Mononuclear cell (primary cell): ENCODE measurements around the gene NTM. TPM values are rescaled to one million over a fixed set of nuclear protein-coding genes. Genes with fewer than 3 reads are reported as not detected.

Experiments used
- H3K27me3 ChIP-seq: 2 replicates; pipeline ENCODE4 v1.6.0; 2011; ENCODE audit warnings: low read length, control low read depth; ENCODE audit not compliant: insufficient read depth
- H3K4me1 ChIP-seq: 2 replicates; pipeline ENCODE4 v1.5.1; 2011; ENCODE audit warnings: mild to moderate bottlenecking, low read length, control low read depth; ENCODE audit not compliant: insufficient read depth
- H3K4me3 ChIP-seq: 2 replicates; pipeline ENCODE4 v1.5.1; 2011; ENCODE audit warnings: mild to moderate bottlenecking, low read length, moderate library complexity
- H3K9me3 ChIP-seq: 2 replicates; pipeline ENCODE4 v1.5.1; 2011; ENCODE audit warnings: low read depth, mild to moderate bottlenecking, control low read depth, low read length
- total RNA-seq: library from RNA; depleted of rRNA; stranded (reverse); fragments of >200 nt; gene quantifications from one replicate; pipeline ENCODE4 v1.2.3, GENCODE V29; 2012

Gene NTM
- total RNA-seq, 1 donor: not detected

GRCh38 chr11:132137289-132137980 is 767.0 kb downstream of the NTM start:
- H3K4me3 ChIP-seq: no peak overlapping the region
- no peaks in the 10 kb centered on the region for H3K4me1 ChIP-seq
- H3K9me3 ChIP-seq: no peaks in the 10 kb centered on the region
- no peaks in the 10 kb centered on the region for H3K27me3 ChIP-seq

- Histone ChIP-seq H3K9me3 (no peaks in the 10 kb centered on the region), H3K4me3 (no peak overlapping the region), H3K4me1 (no peaks in the 10 kb centered on the region), H3K27me3 (no peaks in the 10 kb centered on the region)
These were observed 767.5 kb downstream of the NTM start for GRCh38 chr11:132137981-132138313.

GRCh38 chr11:132139181-132139580 is 768.8 kb downstream of the NTM start:
- H3K9me3 ChIP-seq: no peaks in the 10 kb centered on the region
- no peak overlapping the region for H3K4me3 ChIP-seq
- H3K4me1 ChIP-seq: no peaks in the 10 kb centered on the region
- H3K27me3 ChIP-seq: no peaks in the 10 kb centered on the region

GRCh38 chr11:132140056-132140455 is 769.6 kb downstream of the NTM start:
- H3K4me3 ChIP-seq: no peak overlapping the region
- H3K27me3 ChIP-seq: no peaks in the 10 kb centered on the region
- no peaks in the 10 kb centered on the region for H3K4me1 ChIP-seq
- no peaks in the 10 kb centered on the region for H3K9me3 ChIP-seq

GRCh38 chr11:132142121-132142520 is 771.7 kb downstream of the NTM start:
- H3K9me3 ChIP-seq: no peaks in the 10 kb centered on the region

GRCh38 chr11:132142554-132142953 is 772.1 kb downstream of the NTM start:
- Histone ChIP-seq H3K4me3 (no peak overlapping the region), H3K4me1 (no peaks in the 10 kb centered on the region), H3K9me3 (no peaks in the 10 kb centered on the region), H3K27me3 (no peaks in the 10 kb centered on the region)

More at GRCh38 chr11:132142121-132142520, 771.7 kb downstream of the NTM start:
- H3K27me3 ChIP-seq: no peaks in the 10 kb centered on the region
- H3K4me1 ChIP-seq: no peaks in the 10 kb centered on the region
- no peak overlapping the region for H3K4me3 ChIP-seq

- H3K4me3 ChIP-seq: no peak overlapping the region
- no peaks in the 10 kb centered on the region for H3K4me1 ChIP-seq
- H3K27me3 ChIP-seq: no peaks in the 10 kb centered on the region
- no peaks in the 10 kb centered on the region for H3K9me3 ChIP-seq
These were observed 777.0 kb downstream of the NTM start for GRCh38 chr11:132147464-132147863.

GRCh38 chr11:132154781-132155180 is 784.4 kb downstream of the NTM start:
- H3K4me3 ChIP-seq: no peak overlapping the region
- no peaks in the 10 kb centered on the region for H3K27me3 ChIP-seq
- no peaks in the 10 kb centered on the region for H3K4me1 ChIP-seq
- H3K9me3 ChIP-seq: no peaks in the 10 kb centered on the region

GRCh38 chr11:132158091-132158490 is 787.7 kb downstream of the NTM start:
- no peaks in the 10 kb centered on the region for H3K27me3 ChIP-seq
- no peak overlapping the region for H3K4me3 ChIP-seq
- H3K4me1 ChIP-seq: no peaks in the 10 kb centered on the region

GRCh38 chr11:132158696-132159095 is 788.3 kb downstream of the NTM start:
- Histone ChIP-seq H3K27me3 (no peaks in the 10 kb centered on the region), H3K9me3 (no peaks in the 10 kb centered on the region), H3K4me1 (no peaks in the 10 kb centered on the region), H3K4me3 (no peak overlapping the region)

More at GRCh38 chr11:132158091-132158490, 787.7 kb downstream of the NTM start:
- H3K9me3 ChIP-seq: no peaks in the 10 kb centered on the region

GRCh38 chr11:132161403-132162078 is 791.1 kb downstream of the NTM start:
- H3K9me3 ChIP-seq: no peaks in the 10 kb centered on the region
- no peaks in the 10 kb centered on the region for H3K27me3 ChIP-seq
- no peaks in the 10 kb centered on the region for H3K4me1 ChIP-seq

GRCh38 chr11:132168344-132168981 is 798.0 kb downstream of the NTM start:
- H3K27me3 ChIP-seq: no peaks in the 10 kb centered on the region
- H3K9me3 ChIP-seq: no peaks in the 10 kb centered on the region
- no peaks in the 10 kb centered on the region for H3K4me1 ChIP-seq
- no peak overlapping the region for H3K4me3 ChIP-seq

More at GRCh38 chr11:132161403-132162078, 791.1 kb downstream of the NTM start:
- no peak overlapping the region for H3K4me3 ChIP-seq

GRCh38 chr11:132171031-132171430 is 800.6 kb downstream of the NTM start:
- no peak overlapping the region for H3K4me3 ChIP-seq
- no peaks in the 10 kb centered on the region for H3K9me3 ChIP-seq
- H3K27me3 ChIP-seq: no peaks in the 10 kb centered on the region
- H3K4me1 ChIP-seq: no peaks in the 10 kb centered on the region

GRCh38 chr11:132174362-132175255 is 804.2 kb downstream of the NTM start:
- H3K4me1 ChIP-seq: no peaks in the 10 kb centered on the region
- no peaks in the 10 kb centered on the region for H3K27me3 ChIP-seq
- H3K9me3 ChIP-seq: no peaks in the 10 kb centered on the region
- H3K4me3 ChIP-seq: no peak overlapping the region

GRCh38 chr11:132177106-132177505 is 806.7 kb downstream of the NTM start:
- Histone ChIP-seq H3K27me3 (no peaks in the 10 kb centered on the region), H3K4me1 (no peaks in the 10 kb centered on the region), H3K9me3 (no peaks in the 10 kb centered on the region), H3K4me3 (no peak overlapping the region)
